CD4-positive, CD25-positive, alpha-beta regulatory T cell (primary cell): Measurements from ENCODE around the gene PARD6B. TPM values are rescaled to one million over a fixed set of nuclear protein-coding genes. Genes with fewer than 3 reads are reported as not detected.
"Not testable (repeated sequence)": the region's sequence is repeated elsewhere in the genome, so short reads cannot be mapped to it uniquely, and the experiment has no call there.

Source experiments
- ATAC-seq, 2 donors: fragments of 150-1000 bp; cut with Tn5 transposase; one replicate each; pipeline ENCODE4 v1.10.0; 2021; ENCODE audit warnings: low read depth in 2 of 2, moderate number of reproducible peaks in 2 of 2, moderate library complexity in 1 of 2
- DNase-seq, 3 donors: peaks; one replicate each; pipeline versions ENCODE4 v3.0.0 to v3.0.0-alpha.2; 2012 to 2022; ENCODE audit warnings: mixed read lengths in 1 of 3
- H3K27ac ChIP-seq: one replicate; pipeline ENCODE4 v1.7.0; 2013; ENCODE audit warnings: mild to moderate bottlenecking, low read length; ENCODE audit not compliant: insufficient read depth, poor library complexity, severe bottlenecking
- H3K27me3 ChIP-seq: one replicate; pipeline ENCODE4 v1.7.0; 2013; ENCODE audit warnings: low read length; ENCODE audit not compliant: control insufficient read depth, insufficient read depth
- H3K36me3 ChIP-seq: one replicate; pipeline ENCODE4 v1.7.0; 2013; ENCODE audit warnings: mild to moderate bottlenecking, low read length, moderate library complexity; ENCODE audit not compliant: control insufficient read depth, insufficient read depth
- H3K4me1 ChIP-seq: 2 replicates; pipeline ENCODE4 v1.7.0; 2013; ENCODE audit warnings: mild to moderate bottlenecking, low read length; ENCODE audit not compliant: insufficient read depth, control insufficient read depth, poor library complexity, severe bottlenecking
- H3K4me3 ChIP-seq: one replicate; pipeline ENCODE4 v1.7.0; 2013; ENCODE audit warnings: low read depth, mild to moderate bottlenecking, low read length, moderate library complexity
- H3K9me3 ChIP-seq, 2 experiments: 1 replicate in 1 of 2; 2 replicates in 1 of 2; pipeline ENCODE4 v1.7.0; 2013; ENCODE audit warnings: low read length in 2 of 2, mild to moderate bottlenecking in 1 of 2, moderate library complexity in 1 of 2; ENCODE audit not compliant: control insufficient read depth in 2 of 2
- H3K27ac Mint-ChIP-seq, 3 donors: one replicate each; pipeline ENCODE4 v1.8.0; 2020 to 2022; ENCODE audit warnings: mild to moderate bottlenecking in 3 of 3, mixed read lengths in 3 of 3, moderate library complexity in 2 of 3
- H3K27me3 Mint-ChIP-seq: one replicate; pipeline ENCODE4 v1.8.0; 2022; ENCODE audit warnings: mild to moderate bottlenecking, mixed read lengths
- H3K36me3 Mint-ChIP-seq: one replicate; pipeline ENCODE4 v1.8.0; 2020; ENCODE audit warnings: mixed read lengths
- H3K4me1 Mint-ChIP-seq, 4 donors: one replicate each; pipeline ENCODE4 v1.8.0; 2020 to 2022; ENCODE audit warnings: mixed read lengths in 4 of 4, mild to moderate bottlenecking in 1 of 4
- H3K4me3 Mint-ChIP-seq, 4 donors: one replicate each; pipeline ENCODE4 v1.8.0; 2020 to 2022; ENCODE audit warnings: mild to moderate bottlenecking in 4 of 4, mixed read lengths in 4 of 4, moderate library complexity in 3 of 4
- H3K9me3 Mint-ChIP-seq, 7 donors: one replicate each; pipeline ENCODE4 v1.8.0; 2020 to 2022; ENCODE audit warnings: mixed read lengths in 7 of 7, mild to moderate bottlenecking in 3 of 7, moderate library complexity in 2 of 7
- polyA plus RNA-seq, 4 donors: library from polyadenylated mRNA; unstranded; fragments of 300-500 nt; fragmentation: Illumina TruSeq; gene quantifications; one replicate each; pipeline ENCODE4 v1.2.3, GENCODE V29; 2021
- total RNA-seq: library from RNA; stranded (reverse); gene quantifications from one replicate; pipeline ENCODE4 v1.2.3, GENCODE V29; 2022

PARD6B gene
- total and polyA plus RNA-seq, 5 donors from 2014 or later = 0.79 to 5.0 (median 1.2) TPM

DNA sequence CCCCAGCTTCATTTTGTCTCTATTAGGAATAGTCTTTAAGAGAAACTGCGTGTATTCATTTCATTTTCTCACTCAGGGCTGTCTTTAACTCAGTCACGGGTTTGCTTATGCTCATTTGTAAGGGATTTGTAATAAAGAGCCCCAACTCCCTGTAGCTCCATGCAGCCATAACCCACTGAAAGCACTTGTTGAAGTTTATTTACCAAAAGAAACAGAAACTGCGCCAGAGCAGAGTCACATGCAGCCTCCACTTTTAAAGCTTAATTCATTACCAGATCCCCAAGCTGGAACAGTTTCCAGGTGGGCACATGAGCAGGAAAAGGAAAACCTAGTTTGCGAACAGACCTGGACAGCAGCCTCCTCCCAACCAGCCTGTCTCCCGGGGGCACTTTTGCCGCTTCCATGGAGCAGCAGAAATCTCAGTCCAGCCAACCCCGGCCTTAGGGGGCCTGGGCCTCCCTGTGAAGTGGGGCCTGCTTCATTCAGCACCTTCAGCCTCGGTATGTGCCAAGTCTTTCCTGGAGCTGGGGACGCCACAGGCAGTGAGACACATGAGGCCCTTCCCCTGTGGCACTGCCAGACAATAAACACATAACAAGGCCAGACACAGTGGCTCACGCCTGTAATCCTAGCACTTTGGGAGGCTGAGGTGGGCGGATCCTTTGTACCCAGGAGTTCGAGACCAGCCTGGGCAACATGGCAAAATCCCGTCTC lies 68.0 kb downstream of the PARD6B start:
- Histone ChIP-seq H3K27ac (no peak overlapping the region), H3K4me3 (no peak overlapping the region), H3K27me3 (no peaks in the 10 kb centered on the region), H3K9me3 (no peaks in the 10 kb centered on the region), H3K4me1 (peaks cover 9% of the 10 kb centered on the region), H3K36me3 (no peaks in the 10 kb centered on the region)
- DNase-seq (no peak), ATAC-seq (no peak)
- H3K4me3 Mint-ChIP-seq = peak overlapping the region in 1 of 4 donors; percentile 75
- H3K27me3 Mint-ChIP-seq = peaks cover 4% of the 10 kb centered on the region
- no peak overlapping the region for H3K27ac Mint-ChIP-seq
- no peaks in the 10 kb centered on the region for H3K9me3 Mint-ChIP-seq
- H3K4me1 Mint-ChIP-seq = peaks cover 0 to 27% (median 8%) of the 10 kb centered on the region in 4 donors
- H3K36me3 Mint-ChIP-seq = no peaks in the 10 kb centered on the region

DNA sequence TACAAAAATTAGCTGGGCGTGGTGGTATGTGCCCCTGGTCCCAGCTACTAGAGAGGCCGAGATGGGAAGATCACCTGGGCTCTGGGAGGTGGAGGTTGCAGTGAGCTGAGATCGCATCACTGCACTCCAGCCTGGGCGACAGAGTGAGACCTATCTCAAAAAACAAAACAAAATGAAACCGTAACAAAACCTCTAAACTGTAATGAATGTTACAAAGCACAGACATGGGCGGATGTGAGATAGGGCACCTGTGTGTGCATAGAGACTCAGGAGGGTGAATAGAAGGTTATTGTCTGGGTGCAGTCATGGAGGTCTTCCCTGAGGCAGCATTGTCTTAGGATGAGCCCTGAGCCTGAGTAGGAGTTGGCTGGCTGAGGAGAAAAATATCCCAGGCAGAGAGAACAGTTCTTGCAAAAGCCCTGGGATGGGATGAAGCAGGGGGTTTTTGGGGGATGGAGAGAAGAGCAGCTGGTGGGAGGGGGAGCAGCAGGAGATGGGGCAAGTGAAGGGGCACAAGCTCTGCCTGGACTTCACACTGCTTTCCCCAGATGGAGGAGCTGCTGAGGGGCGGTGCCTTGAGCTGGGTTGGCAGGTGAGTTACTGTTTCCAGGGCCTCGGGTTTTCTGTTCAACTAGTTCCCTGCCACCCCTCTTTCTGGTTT lies 68.6 kb downstream of the PARD6B start:
- Histone ChIP-seq H3K4me3 (no peak overlapping the region), H3K4me1 (peaks cover 9% of the 10 kb centered on the region), H3K27ac (no peak overlapping the region), H3K9me3 (no peaks in the 10 kb centered on the region), H3K27me3 (no peaks in the 10 kb centered on the region), H3K36me3 (no peaks in the 10 kb centered on the region)
- Mint-ChIP-seq H3K4me1 (peaks cover 4 to 32% (median 12%) of the 10 kb centered on the region in 4 donors), H3K36me3 (no peaks in the 10 kb centered on the region), H3K27ac (peak overlapping the region in 2 of 3 donors; percentile 42 to 64), H3K9me3 (no peaks in the 10 kb centered on the region), H3K4me3 (no peak overlapping the region), H3K27me3 (peaks cover 4% of the 10 kb centered on the region)
- no peak for ATAC-seq
- no peak for DNase-seq

DNA sequence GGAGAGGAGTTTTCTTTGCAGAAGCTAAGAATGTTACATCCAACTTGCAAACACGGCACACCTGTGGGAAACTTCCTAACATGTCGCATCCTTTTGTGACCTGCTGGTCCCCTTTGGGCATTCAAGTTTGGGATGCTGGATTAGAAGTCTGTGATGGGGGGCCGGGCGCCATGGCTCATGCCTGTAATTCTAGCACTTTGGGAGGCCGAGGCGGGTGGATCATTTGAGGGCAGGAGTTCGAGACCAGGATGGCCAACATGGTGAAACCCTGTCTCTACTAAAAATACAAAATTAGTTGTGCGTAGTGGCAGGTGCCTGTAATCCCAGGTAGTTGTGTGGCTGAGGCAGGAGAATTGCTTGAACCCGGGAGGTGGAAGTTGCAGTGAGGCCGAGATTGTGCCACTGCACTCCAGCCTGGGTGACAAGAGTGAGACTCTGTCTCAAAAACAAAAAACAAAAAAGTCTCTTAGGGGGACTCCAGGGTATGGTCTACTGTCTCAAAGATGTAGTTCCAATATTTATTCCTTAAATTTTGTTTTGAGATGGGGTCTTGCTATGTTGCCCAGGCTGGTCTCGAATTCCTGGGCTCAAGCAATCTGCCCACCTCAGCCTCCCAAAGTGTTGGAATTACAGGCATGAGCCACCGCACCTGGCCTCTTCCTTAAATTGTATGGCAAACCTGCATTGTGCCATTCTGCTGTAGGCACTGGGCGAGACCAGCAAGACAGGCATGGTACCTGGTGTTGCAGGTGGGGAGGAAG lies 69.8 kb downstream of the PARD6B start:
- not testable (repeated sequence) for H3K27ac Mint-ChIP-seq, H3K9me3 Mint-ChIP-seq, H3K27me3 Mint-ChIP-seq, H3K27ac ChIP-seq, DNase-seq, ATAC-seq, H3K4me1 ChIP-seq, H3K36me3 ChIP-seq, H3K4me3 ChIP-seq, H3K4me3 Mint-ChIP-seq, H3K27me3 ChIP-seq, H3K9me3 ChIP-seq, H3K36me3 Mint-ChIP-seq
- H3K4me1 Mint-ChIP-seq = peaks cover 4 to 37% (median 14%) of the 10 kb centered on the region in 4 donors

DNA sequence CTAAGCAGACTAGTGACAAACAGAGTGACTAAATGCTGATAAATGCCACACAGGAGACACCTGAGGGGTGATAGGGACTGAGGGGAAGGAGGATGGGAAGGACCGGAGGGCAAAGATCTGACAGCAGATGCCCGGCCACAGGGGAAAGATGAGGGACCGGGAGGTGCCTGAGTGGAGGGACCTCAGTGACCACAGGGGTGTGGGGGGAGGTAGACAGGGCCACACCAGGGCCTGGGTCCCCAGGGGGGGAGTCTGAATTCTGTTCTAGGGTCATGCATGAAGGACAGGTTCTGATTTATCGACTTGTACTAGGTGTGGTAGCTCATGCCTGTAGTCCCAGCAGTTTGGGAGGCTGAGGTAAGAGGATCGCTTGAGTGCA lies 70.4 kb downstream of the PARD6B start:
- no peak overlapping the region for H3K27ac ChIP-seq
- H3K27me3 ChIP-seq = no peaks in the 10 kb centered on the region
- Mint-ChIP-seq H3K27ac (peak overlapping the region in 2 of 3 donors; percentile 41 to 75), H3K4me3 (no peak overlapping the region), H3K9me3 (peaks cover 0 to 2% (median 0%) of the 10 kb centered on the region in 7 donors), H3K4me1 (peaks cover 4 to 39% (median 15%) of the 10 kb centered on the region in 4 donors), H3K27me3 (peaks cover 4% of the 10 kb centered on the region), H3K36me3 (no peaks in the 10 kb centered on the region)
- no peak for DNase-seq
- H3K36me3 ChIP-seq = no peaks in the 10 kb centered on the region
- H3K9me3 ChIP-seq = no peaks in the 10 kb centered on the region
- peaks cover 8% of the 10 kb centered on the region for H3K4me1 ChIP-seq
- H3K4me3 ChIP-seq = no peak overlapping the region
- ATAC-seq = no peak

DNA sequence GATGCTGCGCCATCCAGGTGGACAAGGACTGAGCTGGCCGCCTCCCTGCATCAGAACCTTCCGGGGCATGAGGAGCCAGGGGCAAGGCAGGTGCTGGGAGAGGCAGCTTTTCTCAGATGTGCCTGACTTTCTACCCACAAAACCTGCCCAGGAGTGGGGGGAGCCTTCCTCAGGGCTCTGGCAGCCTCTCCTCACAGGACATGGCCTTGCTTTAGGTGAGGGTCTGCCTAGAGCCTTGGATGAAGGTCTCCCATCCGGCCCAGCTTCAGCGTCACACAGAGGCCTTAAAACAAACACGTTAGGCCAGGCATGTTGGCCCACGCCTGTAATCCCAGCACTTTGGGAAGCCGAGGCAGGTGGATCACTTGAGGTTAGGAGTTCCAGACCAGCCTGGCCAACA lies 70.9 kb downstream of the PARD6B start:
- no peaks in the 10 kb centered on the region for H3K36me3 ChIP-seq
- Mint-ChIP-seq H3K27me3 (peaks cover 4% of the 10 kb centered on the region), H3K4me1 (peaks cover 4 to 36% (median 14%) of the 10 kb centered on the region in 4 donors), H3K27ac (no peak overlapping the region), H3K9me3 (peaks cover 0 to 2% (median 0%) of the 10 kb centered on the region in 7 donors), H3K36me3 (no peaks in the 10 kb centered on the region), H3K4me3 (no peak overlapping the region)
- H3K4me1 ChIP-seq = peaks cover 8% of the 10 kb centered on the region
- no peak for ATAC-seq
- H3K9me3 ChIP-seq = no peaks in the 10 kb centered on the region
- DNase-seq = no peak
- no peak overlapping the region for H3K27ac ChIP-seq
- no peak overlapping the region for H3K4me3 ChIP-seq
- H3K27me3 ChIP-seq = no peaks in the 10 kb centered on the region

DNA sequence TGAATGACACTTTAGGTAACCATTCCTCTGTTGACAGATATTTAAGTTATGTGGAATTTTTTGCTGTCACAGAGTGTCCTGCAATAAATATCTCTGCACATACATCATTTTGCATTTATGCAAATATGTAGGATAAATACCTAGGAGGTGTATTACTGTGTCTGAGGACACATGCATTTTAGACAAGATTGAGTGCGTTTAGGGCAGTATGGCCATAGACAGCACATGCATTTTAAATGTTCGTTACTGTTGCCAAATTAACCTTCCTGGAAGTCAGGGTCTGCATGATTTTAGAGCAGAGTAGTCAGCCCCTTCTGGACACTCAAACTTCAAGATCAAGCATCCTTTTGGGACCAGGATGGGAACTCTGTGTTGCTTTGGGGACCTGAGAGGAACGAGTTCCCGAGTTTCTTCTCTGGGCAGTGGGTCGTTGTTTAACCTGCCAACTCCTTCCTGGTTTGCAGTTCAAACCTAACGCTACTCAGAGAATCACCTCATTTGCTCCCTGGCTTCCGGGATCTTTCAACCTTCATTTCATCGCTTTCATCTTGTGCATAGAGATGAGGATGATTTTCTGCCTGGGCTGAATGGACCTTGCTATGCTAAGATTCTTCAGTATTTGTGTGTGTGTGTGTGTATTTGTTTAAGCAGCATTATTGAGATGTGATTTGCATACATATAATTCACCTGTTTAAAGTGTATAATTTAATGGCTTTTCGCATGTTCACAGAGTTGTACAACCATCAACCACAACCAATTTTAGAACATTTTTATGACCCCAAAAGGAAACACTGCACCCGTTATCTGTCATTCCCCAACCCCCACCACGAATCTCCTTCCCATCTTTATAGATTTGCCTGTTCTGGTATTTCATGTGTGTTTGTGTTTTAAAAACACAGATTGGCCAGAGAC lies 73.3 kb downstream of the PARD6B start:
- Histone ChIP-seq H3K27me3 (no peaks in the 10 kb centered on the region), H3K4me1 (peaks cover 8% of the 10 kb centered on the region), H3K27ac (peak overlapping the region; percentile 60), H3K9me3 (no peaks in the 10 kb centered on the region), H3K4me3 (peak overlapping the region; percentile 45), H3K36me3 (no peaks in the 10 kb centered on the region)
- H3K27me3 Mint-ChIP-seq = peaks cover 4% of the 10 kb centered on the region
- ATAC-seq (peak; percentile 75 to 79), DNase-seq (peak; percentile 15 to 72 (median 35))
- H3K4me1 Mint-ChIP-seq = peaks cover 4 to 36% (median 12%) of the 10 kb centered on the region in 4 donors
- no peaks in the 10 kb centered on the region for H3K36me3 Mint-ChIP-seq
- peaks cover 0 to 2% (median 0%) of the 10 kb centered on the region in 7 donors for H3K9me3 Mint-ChIP-seq
- peak overlapping the region; percentile 88 to 95 (median 93) for H3K27ac Mint-ChIP-seq
- H3K4me3 Mint-ChIP-seq = peak overlapping the region in 2 of 4 donors; percentile 42 to 56

DNA sequence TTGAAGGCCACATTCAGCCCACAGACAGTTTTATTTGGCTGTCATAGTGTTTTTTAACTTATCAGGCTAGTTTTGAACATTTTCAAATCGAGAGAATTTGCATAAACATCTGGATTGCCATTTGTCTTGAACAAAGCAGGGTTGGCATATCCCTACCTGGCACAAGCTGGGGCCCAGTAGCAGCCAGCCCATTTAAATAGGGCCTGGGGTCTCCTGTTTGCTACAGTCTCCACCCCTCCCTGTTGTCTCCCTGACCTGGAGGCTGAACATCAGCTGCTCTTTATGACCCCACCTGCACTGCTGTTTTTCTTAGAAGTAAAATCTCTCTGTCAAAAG lies 73.9 kb downstream of the PARD6B start:
- ATAC-seq (no peak), DNase-seq (no peak)
- peaks cover 8% of the 10 kb centered on the region for H3K4me1 ChIP-seq
- Mint-ChIP-seq H3K27ac (peak overlapping the region; percentile 88 to 95 (median 93)), H3K9me3 (peaks cover 0 to 2% (median 0%) of the 10 kb centered on the region in 7 donors), H3K4me1 (peaks cover 4 to 34% (median 11%) of the 10 kb centered on the region in 4 donors), H3K27me3 (peaks cover 4% of the 10 kb centered on the region), H3K36me3 (no peaks in the 10 kb centered on the region), H3K4me3 (peak overlapping the region in 3 of 4 donors; percentile 42 to 68 (median 56))
- H3K27ac ChIP-seq = peak overlapping the region; percentile 60
- no peaks in the 10 kb centered on the region for H3K36me3 ChIP-seq
- peak overlapping the region; percentile 45 for H3K4me3 ChIP-seq
- no peaks in the 10 kb centered on the region for H3K9me3 ChIP-seq
- no peaks in the 10 kb centered on the region for H3K27me3 ChIP-seq
